ENCODE data around the gene OR1E2. TPM values are rescaled to one million over a fixed set of nuclear protein-coding genes. Genes with fewer than 3 reads are reported as not detected.

Gene OR1E2
- total RNA-seq, 1 experiment from 2014 or later = not detected

DNA sequence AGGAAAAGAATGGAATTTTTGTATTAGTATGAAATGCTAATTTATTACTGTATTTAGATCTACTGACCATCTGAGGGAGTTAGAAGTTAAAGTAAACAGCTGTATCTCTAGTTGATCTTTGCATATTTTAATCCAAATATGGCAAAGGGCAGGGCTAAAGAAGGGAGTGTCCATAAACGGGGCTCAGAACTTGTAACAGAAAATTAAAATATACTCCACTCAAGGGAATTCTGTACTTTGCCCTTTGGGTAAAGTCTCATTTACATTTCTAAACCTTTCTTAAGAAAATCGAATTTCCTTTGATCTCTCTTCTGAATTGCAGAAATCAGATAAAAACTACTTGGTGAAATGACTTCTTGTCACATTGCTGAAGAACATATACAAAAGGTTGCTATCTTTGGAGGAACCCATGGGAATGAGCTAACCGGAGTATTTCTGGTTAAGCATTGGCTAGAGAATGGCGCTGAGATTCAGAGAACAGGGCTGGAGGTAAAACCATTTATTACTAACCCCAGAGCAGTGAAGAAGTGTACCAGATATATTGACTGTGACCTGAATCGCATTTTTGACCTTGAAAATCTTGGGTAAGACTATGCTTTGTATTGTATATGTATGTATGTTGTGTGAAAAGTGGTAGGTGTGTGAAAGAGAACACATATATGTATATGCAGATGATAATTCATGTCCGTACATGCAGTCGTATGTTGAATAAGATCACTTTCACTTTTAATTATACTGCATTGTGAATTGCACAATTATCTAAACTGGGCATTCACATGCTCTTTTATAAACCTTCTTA lies 42.4 kb upstream of the OR1E2 start, which contains the start of gene ASPA:
Gene ASPA (plus strand): TSS at position 186 of the 799 bp plus-strand sequence. CDS start 163 bp downstream, at position 349.
- ATAC-seq (no peak), DNase-seq (ENCODE audit: low read depth, low spot score) (no peak)
- H3K36me3 ChIP-seq (ENCODE audit: control insufficient read depth, insufficient read depth, low read length) = no peaks in the 10 kb centered on the region
- BruUV-seq (replicated peaks) = no TSS peak
- intact Hi-C loops (cut with micrococcal nuclease; ENCODE audit: unreplicated experiment) (no loop called here), in situ Hi-C loops (cut with HindIII; ENCODE audit: low pct_unique_long_range_greater_than_20kb, low sequenced_read_pairs) (no loop called here)
- no peak for TF ChIP-seq TCF7L2 (IDR thresholded peaks at IDR 0.05; ENCODE audit: low read depth, low read length)
- TF ChIP-seq POLR2AphosphoS5 (IDR thresholded peaks at IDR 0.05; ENCODE audit: low read depth, low read length) = no peak
- TF ChIP-seq SIN3A (IDR thresholded peaks at IDR 0.05; ENCODE audit: borderline replicate concordance, insufficient read depth, low read depth, low read length) = no peak
- TF ChIP-seq, protein P1, sequence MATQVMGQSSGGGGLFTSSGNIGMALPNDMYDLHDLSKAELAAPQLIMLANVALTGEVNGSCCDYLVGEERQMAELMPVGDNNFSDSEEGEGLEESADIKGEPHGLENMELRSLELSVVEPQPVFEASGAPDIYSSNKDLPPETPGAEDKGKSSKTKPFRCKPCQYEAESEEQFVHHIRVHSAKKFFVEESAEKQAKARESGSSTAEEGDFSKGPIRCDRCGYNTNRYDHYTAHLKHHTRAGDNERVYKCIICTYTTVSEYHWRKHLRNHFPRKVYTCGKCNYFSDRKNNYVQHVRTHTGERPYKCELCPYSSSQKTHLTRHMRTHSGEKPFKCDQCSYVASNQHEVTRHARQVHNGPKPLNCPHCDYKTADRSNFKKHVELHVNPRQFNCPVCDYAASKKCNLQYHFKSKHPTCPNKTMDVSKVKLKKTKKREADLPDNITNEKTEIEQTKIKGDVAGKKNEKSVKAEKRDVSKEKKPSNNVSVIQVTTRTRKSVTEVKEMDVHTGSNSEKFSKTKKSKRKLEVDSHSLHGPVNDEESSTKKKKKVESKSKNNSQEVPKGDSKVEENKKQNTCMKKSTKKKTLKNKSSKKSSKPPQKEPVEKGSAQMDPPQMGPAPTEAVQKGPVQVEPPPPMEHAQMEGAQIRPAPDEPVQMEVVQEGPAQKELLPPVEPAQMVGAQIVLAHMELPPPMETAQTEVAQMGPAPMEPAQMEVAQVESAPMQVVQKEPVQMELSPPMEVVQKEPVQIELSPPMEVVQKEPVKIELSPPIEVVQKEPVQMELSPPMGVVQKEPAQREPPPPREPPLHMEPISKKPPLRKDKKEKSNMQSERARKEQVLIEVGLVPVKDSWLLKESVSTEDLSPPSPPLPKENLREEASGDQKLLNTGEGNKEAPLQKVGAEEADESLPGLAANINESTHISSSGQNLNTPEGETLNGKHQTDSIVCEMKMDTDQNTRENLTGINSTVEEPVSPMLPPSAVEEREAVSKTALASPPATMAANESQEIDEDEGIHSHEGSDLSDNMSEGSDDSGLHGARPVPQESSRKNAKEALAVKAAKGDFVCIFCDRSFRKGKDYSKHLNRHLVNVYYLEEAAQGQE (IDR thresholded peaks at IDR 0.05; ENCODE audit: insufficient read depth in 1 of 2, low read depth in 2 of 2, low read length in 1 of 2) = no peak
- TF ChIP-seq, protein P2, sequence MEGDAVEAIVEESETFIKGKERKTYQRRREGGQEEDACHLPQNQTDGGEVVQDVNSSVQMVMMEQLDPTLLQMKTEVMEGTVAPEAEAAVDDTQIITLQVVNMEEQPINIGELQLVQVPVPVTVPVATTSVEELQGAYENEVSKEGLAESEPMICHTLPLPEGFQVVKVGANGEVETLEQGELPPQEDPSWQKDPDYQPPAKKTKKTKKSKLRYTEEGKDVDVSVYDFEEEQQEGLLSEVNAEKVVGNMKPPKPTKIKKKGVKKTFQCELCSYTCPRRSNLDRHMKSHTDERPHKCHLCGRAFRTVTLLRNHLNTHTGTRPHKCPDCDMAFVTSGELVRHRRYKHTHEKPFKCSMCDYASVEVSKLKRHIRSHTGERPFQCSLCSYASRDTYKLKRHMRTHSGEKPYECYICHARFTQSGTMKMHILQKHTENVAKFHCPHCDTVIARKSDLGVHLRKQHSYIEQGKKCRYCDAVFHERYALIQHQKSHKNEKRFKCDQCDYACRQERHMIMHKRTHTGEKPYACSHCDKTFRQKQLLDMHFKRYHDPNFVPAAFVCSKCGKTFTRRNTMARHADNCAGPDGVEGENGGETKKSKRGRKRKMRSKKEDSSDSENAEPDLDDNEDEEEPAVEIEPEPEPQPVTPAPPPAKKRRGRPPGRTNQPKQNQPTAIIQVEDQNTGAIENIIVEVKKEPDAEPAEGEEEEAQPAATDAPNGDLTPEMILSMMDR (IDR thresholded peaks at IDR 0.05) = no peak
- CTCF ChIA-PET = no interaction called here
- H3K4me1 ChIP-seq (ENCODE audit: control insufficient read depth, insufficient read depth, low read length) = no peaks in the 10 kb centered on the region
- POLR2A ChIA-PET = no interaction called here
- H3K9me3 ChIP-seq (ENCODE audit: control insufficient read depth, insufficient read depth, low read depth, low read length) = no peaks in the 10 kb centered on the region
- H3K27me3 ChIP-seq (ENCODE audit: control insufficient read depth, insufficient read depth, low read length) = no peaks in the 10 kb centered on the region; the same call in 1 of the 2 replicates
- H3K27ac ChIP-seq (ENCODE audit: low read length) = no peak within 1 kb of the TSS
- H3K4me3 ChIP-seq (ENCODE audit: low read depth in 2 of 2, low read length in 2 of 2) = peak within 1 kb of the TSS in 1 of 2 experiments; percentile 5; a peak in 2 of 4 replicates

- Histone ChIP-seq H3K4me1 (ENCODE audit: control insufficient read depth, insufficient read depth, low read length) (no peaks in the 10 kb centered on the region), H3K9me3 (ENCODE audit: control insufficient read depth, insufficient read depth, low read depth, low read length) (no peaks in the 10 kb centered on the region), H3K36me3 (ENCODE audit: control insufficient read depth, insufficient read depth, low read length) (no peaks in the 10 kb centered on the region), H3K27ac (ENCODE audit: low read length) (no peak overlapping the region), H3K4me3 (ENCODE audit: low read depth in 2 of 2, low read length in 2 of 2) (no peak overlapping the region), H3K27me3 (ENCODE audit: control insufficient read depth, insufficient read depth, low read length) (no peaks in the 10 kb centered on the region; the same call in 1 of the 2 replicates)
- POLR2A ChIA-PET = no interaction called here
- ATAC-seq (no peak), DNase-seq (ENCODE audit: low read depth, low spot score) (no peak)
- intact Hi-C loops (cut with micrococcal nuclease; ENCODE audit: unreplicated experiment) (no loop called here), in situ Hi-C loops (cut with HindIII; ENCODE audit: low pct_unique_long_range_greater_than_20kb, low sequenced_read_pairs) (no loop called here)
- CTCF ChIA-PET = no interaction called here
- no TSS peak for BruUV-seq (replicated peaks)
- TF ChIP-seq, protein P1 (IDR thresholded peaks at IDR 0.05; ENCODE audit: insufficient read depth in 1 of 2, low read depth in 2 of 2, low read length in 1 of 2) = no peak
- TF ChIP-seq, protein P2 (IDR thresholded peaks at IDR 0.05) = no peak
- TF ChIP-seq POLR2AphosphoS5 (IDR thresholded peaks at IDR 0.05; ENCODE audit: low read depth, low read length) = no peak
- no peak for TF ChIP-seq SIN3A (IDR thresholded peaks at IDR 0.05; ENCODE audit: borderline replicate concordance, insufficient read depth, low read depth, low read length)
- no peak for TF ChIP-seq TCF7L2 (IDR thresholded peaks at IDR 0.05; ENCODE audit: low read depth, low read length)
Measured at GRCh38 chr17:3475251-3475685, 41.6 kb upstream of the OR1E2 start.
